ENCODE data around the gene PRDM11.
"Not testable (repeated sequence)": the region's sequence is repeated elsewhere in the genome, so short reads cannot be mapped to it uniquely, and the experiment has no call there.

PRDM11 gene

DNA sequence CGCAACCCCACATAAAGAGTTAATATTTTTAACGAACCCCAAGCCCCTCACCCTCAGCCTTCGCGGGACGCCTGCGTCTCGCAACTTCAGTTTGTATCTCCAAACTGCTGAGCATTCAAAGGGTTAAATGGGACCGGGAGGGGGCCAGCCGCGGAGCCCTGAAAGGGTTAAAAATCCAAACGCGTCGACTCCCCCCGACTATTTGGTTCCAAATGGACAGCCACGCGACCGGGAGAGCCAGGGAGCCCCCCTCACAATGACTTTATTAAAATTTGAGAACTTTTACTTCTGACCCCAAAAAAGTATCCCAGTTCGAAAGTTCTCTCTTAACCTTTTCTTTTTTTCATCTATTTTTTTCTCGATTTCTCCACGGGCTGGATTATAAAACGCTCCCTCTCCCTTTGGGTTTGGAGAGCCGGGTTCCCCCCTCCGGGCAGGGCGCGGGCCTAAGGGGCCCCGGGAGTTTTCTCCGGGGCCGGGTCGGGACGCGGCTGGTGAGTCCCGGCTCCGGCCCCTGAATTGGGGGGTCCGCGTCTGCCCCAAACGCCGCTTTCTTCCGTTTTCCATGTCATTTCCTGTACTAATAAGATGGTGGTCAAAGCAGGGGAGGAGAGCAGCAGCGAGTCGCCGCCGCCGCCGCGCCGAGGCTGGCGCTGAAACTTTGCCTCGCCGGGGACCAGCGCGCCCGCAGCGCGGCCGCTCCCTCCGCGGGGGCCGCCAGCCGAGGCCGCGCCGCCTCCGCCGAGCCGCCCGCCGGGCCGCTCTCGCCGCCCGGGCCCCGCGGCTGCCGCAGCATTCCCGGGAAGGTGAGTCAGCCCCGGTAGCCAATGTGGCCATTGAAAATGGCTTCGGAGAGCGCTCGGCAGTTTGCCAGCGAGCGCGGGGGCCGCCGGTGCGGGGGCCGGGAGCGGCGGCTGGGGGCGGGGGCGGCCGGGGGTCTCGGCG lies at the start of gene PRDM11:
TSS of gene PRDM11 (plus strand) at position 568 of the 945 bp plus-strand sequence. CDS start 35,128 bp downstream, outside the sequence.
- peak; percentile 64 for DNase-seq

DNA sequence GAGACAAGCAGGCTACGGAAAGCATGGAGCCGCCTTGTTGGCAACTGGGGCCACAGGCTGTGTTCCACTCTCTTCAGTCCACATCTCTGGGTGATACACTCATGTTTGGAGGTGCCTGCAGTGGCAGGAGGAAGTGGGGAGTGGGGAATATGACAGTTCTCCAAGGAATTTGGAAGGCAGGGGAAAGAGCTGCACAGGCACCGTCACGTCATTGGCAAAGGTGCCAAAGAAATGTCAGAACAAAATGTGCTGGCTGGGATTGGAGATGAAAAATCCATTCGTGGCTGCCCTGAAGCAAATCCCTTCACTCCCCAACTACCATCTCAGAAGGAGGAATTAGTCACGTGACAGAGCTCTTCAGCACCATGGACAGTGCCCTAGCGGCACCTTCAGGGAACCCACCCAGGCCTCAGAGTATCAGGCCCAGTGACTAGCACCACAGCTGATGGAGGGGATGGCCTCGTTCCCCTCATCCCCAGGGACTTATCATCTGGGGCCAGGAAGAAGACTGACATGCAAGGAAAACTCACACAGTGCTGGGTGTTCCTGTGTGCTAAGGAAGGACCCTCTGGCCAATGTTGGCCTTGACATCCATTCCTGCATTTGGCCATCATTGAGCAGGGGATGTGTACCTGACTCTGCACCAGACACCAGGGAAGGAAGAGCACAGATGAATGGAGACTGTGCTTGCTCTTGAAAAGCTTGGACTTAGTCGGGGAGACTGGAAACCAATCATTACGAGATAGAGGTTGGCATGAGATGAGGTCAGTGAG lies 48.5 kb upstream of the PRDM11 start:
- DNase-seq, result no peak

DNA sequence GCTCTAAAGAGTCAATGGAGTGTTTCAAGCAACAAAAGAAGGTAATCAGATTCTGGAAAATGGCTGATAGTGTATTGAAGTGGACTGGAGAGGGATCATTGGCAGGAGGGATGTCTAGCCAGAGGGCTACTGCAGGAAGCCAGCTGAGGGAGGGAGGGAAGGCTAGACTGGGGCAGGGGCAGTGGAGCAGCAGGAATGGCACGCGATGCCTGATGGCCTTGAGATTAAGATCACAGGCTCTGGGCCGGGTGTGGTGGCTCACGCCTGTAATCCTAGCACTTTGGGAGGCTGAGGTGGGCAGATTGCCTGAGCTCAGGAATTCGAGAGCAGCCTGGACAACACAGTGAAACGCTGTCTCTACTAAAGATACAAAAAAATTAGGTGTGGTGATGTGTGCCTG lies 47.5 kb upstream of the PRDM11 start:
- DNase-seq, result no peak

DNA sequence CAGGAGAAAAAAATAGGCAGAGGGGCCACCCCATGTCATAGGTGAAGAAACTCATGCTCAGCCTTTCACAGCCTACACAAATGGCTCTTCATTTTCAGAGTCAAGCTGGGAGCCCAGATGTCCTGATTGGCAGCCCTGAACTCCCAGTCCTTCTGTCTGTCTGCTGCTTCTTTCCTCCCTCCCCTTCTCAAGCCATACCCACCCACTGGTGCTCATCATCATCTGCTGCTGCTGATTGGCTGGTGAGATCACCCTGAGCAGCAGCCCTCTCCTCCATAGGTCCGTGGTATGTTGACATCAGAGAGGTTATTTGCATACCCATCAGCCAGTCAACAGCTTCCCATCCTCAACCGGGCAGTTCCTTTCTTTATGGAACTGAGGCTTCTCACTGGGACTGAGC lies 46.1 kb upstream of the PRDM11 start:
- DNase-seq, result peak; percentile 15

DNA sequence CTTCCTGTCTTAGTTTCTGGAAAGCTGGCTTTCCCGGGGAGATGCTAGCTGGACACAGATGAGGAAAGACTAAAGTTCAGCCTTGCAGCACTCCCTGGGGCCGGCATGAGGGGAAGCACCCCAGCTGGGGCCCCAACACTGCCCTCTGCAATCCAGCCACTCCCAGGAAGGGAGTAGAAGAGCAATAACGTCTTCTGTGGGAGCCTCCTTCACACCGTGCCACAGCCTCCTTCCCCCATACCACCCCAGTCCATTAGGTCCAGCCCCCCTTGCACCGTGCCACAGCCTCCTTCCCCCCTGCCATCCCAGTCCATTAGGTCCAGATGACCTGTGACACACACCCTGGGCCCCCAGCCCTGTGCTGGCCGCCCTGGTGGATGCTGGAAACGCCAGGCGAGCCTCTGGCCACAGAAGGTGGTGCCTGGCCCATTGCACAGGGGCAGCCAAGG lies 44.1 kb upstream of the PRDM11 start:
- no peak for DNase-seq

DNA sequence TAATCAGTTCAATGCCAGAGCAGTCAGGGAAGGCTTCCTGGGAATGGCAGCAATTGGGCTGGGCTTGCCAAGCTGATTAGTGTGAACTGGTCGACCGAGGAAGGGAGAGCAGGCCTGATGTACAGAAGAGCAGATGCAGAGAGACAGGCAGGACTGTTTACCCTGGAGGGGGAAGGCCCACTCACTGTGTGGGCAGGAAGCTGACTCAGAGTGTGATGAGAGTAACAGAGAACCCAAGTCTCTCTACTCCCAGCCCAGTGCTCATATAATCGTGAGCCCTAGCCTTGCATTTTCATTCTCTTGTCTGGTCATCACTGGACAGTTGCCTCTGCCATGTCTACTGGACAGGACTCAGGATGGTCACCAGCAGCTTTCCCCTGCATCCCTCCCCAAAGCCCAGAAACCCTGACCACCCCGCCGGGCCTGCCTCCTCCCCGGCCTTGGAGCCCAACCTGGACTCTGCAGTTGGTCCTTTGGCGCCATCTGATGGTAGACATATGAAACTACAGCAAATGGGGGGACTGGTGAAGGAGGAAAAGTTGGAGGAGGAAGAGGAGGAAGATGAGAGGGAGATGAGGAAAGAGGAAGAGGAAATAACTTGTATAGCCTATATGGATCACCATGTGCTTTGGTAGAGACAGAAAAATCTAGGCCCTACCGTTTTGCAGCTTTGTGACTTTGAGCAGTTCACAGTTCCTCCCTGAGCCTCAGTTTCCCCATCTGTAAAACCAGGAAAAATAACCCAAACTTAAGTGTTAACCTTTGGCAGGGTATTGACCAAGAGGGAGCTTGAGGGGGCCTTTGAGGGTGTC lies 43.4 kb upstream of the PRDM11 start:
- peak; percentile 39 for DNase-seq

DNA sequence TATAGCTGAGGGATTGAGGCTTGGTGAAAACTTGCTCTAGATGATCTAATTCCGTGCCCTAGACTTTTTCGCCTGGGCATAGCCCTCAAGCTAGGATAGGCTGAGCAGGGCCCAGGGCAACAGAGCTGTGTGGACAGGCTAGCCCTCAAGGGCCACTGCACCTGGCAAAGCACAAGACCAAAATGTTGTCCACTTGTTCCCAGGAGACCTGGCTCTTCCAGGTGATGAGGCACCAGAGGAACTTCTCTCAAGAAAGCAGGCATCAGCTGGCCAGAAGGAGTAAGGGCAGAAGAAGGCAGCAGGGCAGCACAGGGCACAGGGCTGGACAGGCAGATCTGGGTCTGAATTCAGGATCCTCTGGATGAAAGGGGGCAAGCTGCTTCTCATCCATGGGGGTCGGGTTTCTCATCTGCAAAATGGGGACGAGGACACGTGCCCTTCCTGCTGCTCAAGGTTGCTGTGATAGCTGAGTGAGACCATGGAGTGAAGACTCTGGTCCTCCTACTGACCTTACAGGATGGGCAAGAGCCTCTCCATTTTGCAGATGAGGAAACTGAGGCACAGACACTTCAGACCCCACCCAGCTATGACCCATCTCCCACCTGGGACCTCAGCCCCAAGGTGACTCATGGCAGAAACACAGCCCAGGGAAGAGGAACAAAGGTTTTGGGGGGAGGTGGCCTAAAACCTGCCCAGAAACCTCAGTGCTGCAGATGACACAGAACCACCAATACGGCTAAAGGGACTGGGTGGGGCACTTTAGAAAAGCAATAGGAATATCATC lies 42.2 kb upstream of the PRDM11 start:
- DNase-seq, result no peak

DNA sequence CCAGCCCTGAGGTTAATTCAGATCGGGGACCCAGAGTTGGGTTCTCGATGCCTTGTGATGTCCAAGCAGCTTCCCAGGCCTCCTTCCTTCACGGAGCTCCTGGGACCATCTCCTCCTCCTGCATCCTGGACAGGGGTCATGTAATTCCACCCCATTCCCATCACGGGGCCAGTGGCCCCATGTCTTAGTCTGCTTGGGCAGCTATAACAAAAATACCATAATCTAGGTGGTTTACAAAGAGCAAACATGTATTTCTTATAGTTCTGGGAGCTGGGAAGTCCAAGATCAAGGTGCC lies 41.7 kb upstream of the PRDM11 start:
- DNase-seq, result no peak

DNA sequence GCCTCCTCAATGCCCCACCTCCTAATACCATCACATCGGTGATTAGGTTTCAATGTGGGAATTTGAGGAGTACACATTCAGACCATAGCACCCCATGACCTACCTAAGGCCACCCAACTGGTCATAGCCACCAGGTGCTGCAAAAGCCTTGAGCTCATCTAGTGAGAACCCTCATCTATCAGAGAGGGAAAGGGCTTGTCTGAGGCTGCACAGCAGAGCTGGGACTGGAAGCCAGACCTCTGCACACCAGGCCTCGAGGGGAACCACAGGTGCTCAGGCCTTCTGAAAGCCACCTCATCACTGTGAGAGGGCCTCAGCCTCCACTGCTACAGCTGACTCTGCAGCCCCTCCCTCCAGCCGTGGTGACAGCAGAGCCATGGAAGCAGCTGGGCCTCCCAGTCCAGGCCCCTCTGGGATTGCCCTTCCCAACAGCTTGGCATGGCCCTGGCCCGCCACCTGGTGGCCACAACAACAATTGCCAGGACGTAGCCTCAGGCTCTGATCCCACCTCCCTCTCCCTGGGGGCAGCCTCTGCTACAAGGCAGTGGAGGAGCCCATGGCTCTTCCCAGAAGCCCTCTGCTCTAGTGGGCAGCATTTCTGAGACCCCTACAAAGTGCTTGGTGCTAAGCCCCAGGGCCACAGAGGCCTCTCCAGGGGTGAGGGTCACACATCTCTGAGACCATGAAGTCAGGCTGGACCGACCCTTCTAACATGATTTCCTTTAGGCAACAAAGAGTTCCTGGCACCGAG lies 41.0 kb upstream of the PRDM11 start:
- DNase-seq, result peak; percentile 92

DNA sequence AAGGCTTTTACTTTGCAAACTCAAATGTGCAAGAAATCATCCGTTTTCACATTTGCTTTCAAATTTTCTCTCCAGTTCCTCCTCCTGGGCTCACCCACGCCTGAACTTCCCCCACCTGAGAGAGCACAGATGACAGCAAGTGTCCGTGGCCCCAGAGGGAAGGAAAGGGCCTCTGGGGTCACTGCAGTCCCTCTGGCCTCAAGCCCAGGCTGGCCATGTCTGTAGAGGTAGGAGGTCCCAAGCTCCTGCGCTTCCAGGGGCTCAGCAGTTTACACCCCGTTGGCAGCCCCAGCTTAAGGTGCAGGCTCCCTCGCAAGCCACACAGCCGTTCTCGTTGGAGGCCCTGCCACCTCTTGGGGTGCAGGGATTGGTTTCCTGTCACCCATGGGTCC lies 40.5 kb upstream of the PRDM11 start:
- no peak for DNase-seq

DNA sequence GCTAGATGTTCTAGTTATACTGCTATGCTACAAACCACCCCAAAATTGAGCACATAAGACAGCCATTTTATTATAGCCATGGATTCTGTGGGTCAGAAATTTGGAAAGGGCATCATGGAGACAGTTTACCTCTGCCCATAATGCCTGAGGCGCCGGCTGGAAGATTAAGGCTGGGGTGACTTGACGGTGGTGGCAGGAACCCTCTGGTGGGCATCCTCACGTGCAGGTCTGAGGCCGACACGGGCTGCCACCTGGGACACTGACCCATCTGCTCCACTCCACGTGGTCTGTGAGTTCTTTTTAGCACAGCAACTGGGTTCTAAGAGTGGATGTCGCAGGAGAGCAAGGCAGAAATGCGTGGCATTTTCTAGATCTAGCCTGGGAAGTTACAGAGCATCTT lies 40.0 kb upstream of the PRDM11 start:
- no peak for DNase-seq

DNA sequence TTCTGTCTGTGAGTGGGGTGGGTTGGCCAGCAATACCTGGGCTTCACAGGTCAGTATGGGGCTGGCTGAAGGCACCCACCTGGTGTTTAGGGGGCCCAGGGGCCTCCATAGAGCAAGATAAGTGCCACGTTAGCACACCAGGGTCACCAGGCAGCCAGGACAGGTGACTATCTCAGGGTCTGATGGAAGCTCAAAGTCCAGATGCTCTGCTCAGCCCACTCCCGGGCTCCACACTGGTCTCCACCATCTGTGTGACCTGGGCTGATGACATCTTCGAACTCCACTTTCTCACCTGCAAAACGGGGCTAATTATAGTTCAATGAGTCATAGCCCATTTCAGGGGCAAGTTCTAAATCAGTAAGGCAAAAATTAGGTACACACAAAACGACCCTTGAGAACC lies 39.4 kb upstream of the PRDM11 start:
- no peak for DNase-seq

DNA sequence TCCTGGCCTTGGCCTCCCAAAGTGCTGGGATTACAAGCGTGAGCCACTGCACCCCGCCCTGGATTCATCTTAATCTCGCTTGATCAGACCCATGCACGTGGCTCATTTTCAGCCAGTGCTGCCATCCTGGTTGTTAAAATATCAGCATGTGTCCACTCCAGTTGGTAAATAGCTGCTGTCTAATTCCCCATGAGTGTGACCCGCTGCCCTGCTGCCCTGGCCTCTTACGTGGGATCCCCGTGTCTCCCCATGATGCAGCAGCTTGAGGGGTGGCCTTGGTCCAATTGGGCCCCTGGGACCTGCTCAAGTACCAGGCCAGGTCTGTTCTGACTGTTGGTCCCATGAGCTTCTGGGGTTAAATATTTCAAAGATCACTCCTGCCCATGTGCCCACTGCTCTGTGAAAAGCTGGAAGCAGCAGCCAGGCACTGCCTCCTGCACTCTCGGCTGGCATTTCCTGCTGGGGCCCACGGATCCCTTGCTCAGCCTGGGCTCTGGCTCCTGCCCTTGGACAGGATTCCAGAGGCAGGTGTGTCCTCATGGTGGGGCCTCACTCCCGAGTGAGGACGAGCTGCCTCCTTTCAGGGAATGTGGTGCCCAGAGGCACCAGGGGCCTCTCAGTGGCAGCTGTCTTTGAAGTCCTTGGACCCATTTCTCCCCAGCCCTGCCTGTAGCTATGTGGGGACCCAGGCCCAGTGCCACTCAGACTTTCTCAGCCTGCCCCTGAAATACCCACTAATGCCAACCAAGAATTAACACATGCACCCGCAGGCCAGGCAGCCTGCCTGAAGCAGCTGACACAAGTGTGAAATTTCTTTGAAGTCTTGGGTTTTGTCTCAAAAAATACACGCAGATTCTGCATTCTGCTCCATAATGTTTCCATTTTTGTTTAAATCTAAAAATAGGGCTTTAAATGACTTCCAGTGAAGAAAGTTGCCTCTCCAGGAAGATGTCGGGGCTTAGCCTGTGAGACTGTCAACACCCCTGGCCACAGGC lies 38.1 kb upstream of the PRDM11 start:
- DNase-seq, result no peak

DNA sequence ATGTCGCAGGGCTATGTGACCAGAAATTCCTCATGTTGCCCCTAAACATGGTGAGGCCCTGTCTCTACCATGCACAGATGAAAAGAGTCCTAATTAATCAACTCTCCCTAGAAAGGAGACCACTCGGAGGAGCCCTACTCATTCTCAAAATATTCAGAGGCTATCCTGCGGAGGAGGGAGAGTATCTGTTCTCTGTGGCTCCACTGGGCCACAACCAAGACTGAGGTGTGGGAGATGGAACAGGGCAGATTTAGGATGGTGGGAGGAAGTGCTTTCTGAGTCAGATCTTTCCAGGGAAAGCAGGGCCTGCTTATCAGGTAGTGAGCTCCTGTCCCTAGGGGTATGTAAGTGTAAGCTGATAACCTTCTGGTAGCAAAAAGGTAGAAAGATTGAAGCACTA lies 37.0 kb upstream of the PRDM11 start:
- no peak for DNase-seq

DNA sequence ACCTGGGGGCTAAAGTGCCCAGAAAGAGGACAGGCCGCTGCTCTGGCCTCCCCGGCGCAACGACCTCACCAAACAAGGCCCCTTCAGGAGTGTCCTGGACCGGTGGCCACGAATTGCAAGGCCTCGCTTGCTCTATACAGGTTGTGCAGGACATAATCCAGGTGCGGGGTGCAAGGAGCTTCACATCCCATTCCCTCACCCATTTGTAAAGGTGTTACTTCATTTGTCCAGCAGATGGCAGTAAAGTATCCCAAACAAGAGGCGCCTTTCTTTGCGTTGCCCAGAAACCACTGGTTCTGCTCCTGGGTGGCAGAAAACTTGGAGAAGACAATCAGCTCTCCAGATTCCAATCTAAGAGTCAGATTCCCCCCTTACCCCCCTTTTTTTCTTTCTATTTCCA lies 35.9 kb upstream of the PRDM11 start:
- peak; percentile 63 for DNase-seq

DNA sequence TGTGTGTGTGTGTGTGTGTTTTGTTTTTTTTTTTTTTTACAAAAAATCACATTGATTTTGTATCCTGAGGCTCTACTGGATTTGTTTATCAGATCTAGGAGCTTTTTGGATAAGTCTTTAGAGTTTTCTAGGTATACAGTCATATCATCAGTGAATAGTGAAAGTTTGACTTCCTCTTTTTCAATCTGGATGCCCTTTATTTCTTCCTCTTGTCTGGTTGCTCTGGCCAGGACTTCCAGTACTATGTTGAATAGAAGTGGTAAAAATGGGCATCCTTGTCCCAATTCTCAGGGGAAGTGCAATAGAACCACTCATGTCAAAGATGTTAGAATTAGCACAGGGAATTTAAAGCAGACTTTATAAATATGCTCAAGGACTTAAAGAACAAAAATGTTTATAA lies 32.6 kb upstream of the PRDM11 start:
- no peak for DNase-seq

DNA sequence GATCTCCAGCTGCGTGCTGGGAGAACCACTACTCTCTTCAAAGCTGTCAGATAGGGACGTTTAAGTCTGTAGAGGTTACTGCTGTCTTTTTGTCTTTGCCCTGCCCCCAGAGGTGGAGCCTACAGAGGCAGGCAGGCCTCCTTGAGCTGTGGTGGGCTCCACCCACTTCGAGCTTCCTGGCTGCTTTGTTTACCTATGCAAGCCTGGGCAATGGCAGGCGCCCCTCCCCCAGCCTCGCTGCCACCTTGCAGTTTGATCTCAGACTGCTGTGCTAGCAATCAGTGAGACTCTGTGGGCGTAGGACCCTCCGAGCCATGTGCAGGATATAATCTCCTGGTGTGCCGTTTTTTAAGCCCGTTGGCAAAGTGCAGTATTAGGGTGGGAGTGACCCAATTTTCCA lies 18.6 kb upstream of the PRDM11 start:
- DNase-seq, result not testable (repeated sequence)

DNA sequence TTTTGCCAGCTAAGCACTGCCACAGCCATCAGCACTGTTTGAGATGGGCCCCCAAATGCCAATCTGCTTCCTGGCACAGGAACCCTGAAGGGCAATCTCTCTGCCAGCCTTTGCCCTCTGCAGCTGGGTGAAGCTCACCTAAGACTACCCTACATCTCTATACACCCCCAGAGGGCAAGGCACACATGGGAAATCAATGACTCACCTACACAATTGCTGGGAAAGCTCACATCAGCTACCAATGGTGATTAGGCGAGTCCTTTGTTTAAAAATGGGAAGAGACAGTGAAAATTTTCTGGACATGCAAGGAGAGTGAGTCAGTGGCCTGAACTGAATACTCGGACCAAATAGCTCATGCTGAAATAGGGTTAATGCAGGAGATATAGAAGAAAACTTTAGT lies 12.6 kb upstream of the PRDM11 start:
- DNase-seq, result no peak

DNA sequence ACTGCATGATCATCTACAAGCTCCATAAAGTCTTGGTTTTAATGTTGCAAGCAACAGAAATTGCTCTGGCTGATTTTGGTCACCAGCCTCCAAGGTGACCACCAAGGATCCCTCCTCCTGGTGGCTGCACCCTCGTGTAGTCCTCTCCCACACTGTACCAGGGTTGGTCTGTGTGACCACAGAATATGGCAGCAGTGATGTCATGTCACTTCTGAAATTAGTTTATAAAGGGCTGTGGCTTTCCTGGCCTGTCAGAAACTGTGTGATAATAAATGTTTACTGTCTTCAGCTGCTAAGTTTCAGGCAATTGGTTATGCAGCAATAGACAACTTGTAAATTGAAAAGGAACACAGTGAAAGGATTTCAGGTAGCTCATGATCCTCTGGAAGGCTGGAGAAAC lies 5.3 kb upstream of the PRDM11 start:
- no peak for DNase-seq

DNA sequence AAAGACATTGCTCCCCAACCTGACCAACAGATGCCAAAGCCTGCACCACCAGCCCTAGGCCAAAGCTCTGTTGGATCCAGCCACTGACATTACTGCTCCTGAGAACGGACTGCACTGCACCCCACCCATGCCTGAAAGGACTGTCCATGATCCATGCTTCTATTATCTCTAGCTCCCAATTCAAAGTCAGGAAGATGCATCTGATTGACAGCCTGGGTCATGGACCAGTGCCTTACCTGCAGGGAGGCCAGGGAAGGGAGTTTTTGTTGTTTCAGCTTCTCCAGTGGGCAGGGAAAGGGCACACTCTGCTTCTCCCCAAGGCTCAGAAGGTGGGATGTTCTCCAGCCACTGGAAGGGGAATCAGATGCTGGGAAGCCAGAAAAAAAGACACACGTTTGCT lies 4.8 kb upstream of the PRDM11 start:
- DNase-seq, result no peak
